ENCODE results near the gene KIAA0825.

KIAA0825 gene

DNA sequence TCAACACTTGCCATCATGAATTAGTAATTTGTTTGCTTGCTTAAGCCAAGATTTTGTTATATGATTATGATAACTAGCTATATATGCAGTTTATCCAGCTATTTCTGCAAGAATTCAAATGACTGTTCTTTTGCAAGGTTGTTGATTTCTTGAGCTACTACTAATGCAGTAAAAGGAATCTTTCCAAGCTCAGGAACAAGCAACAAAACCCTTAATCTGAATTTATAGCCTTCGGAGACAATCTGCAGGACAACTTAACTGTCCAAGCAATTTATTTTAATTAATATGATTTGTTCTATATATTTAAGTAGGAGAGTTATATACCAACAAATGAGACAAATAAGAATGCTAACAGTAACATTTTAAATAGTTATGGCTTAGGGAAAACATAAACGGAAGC, 450.3 kb downstream of the KIAA0825 start:
- H3K4me1 ChIP-seq (ENCODE audit: insufficient read depth, low read length, severe bottlenecking) = no peaks in the 10 kb centered on the region
- no peaks in the 10 kb centered on the region for H3K9me2 ChIP-seq (ENCODE audit: low read depth, low read length)
- no peak overlapping the region for H3K9ac ChIP-seq (ENCODE audit: low read length)
- no peak overlapping the region for H2AFZ ChIP-seq (ENCODE audit: low read length)
- H3K4me2 ChIP-seq (ENCODE audit: low read length) = no peak overlapping the region
- no peak overlapping the region for H3K4me3 ChIP-seq (ENCODE audit: low read depth, low read length, poor library complexity, severe bottlenecking)
- H4K20me1 ChIP-seq (ENCODE audit: insufficient read depth, low read length) = no peaks in the 10 kb centered on the region
- no peaks in the 10 kb centered on the region for H3K27me3 ChIP-seq (ENCODE audit: insufficient read depth, low read length)
- no peak overlapping the region for H3K27ac ChIP-seq (ENCODE audit: low read depth, low read length, poor library complexity, severe bottlenecking)
- H3F3A ChIP-seq (ENCODE audit: insufficient read depth, low read length) = no peaks in the 10 kb centered on the region
- H3K9me3 ChIP-seq (ENCODE audit: low read length) = no peaks in the 10 kb centered on the region
- TF ChIP-seq EZH2 (IDR thresholded peaks at IDR 0.05; ENCODE audit: borderline replicate concordance, low read length) (no peak), CTCF (IDR thresholded peaks at IDR 0.05; ENCODE audit: low read length) (no peak)
- no peaks in the 10 kb centered on the region for H3K79me2 ChIP-seq (ENCODE audit: insufficient read depth, low read length)
- no peaks in the 10 kb centered on the region for H3K36me3 ChIP-seq (ENCODE audit: insufficient read depth, low read length)

DNA sequence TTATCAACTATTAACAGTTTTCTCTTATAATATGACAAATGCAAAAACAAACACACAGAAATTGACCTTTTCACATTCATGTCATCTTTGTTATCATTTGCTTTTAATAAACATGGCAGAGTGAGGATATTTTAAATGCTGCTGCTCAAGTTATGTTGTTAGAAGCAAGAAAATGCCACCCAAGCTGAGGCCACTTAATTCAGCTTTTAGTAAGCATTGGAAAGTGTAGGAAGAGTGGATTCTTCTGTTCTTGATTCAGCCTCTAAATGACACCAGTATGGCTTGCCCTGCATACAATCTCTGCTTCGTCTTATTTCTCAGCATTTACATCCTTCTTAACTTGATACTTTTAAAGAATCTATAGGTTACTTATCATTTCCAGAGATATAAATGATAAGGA, 456.6 kb downstream of the KIAA0825 start:
- no peak overlapping the region for H3K27ac ChIP-seq (ENCODE audit: low read depth, low read length, poor library complexity, severe bottlenecking)
- no peaks in the 10 kb centered on the region for H3K36me3 ChIP-seq (ENCODE audit: insufficient read depth, low read length)
- no peak overlapping the region for H3K9ac ChIP-seq (ENCODE audit: low read length)
- H3K4me3 ChIP-seq (ENCODE audit: low read depth, low read length, poor library complexity, severe bottlenecking) = no peak overlapping the region
- no peaks in the 10 kb centered on the region for H3F3A ChIP-seq (ENCODE audit: insufficient read depth, low read length)
- H3K4me1 ChIP-seq (ENCODE audit: insufficient read depth, low read length, severe bottlenecking) = no peaks in the 10 kb centered on the region
- H3K9me3 ChIP-seq (ENCODE audit: low read length) = no peaks in the 10 kb centered on the region
- H3K27me3 ChIP-seq (ENCODE audit: insufficient read depth, low read length) = no peaks in the 10 kb centered on the region
- no peaks in the 10 kb centered on the region for H3K79me2 ChIP-seq (ENCODE audit: insufficient read depth, low read length)
- H4K20me1 ChIP-seq (ENCODE audit: insufficient read depth, low read length) = no peaks in the 10 kb centered on the region
- no peak overlapping the region for H2AFZ ChIP-seq (ENCODE audit: low read length)
- no peaks in the 10 kb centered on the region for H3K9me2 ChIP-seq (ENCODE audit: low read depth, low read length)
- TF ChIP-seq CTCF (IDR thresholded peaks at IDR 0.05; ENCODE audit: low read length) (no peak), EZH2 (IDR thresholded peaks at IDR 0.05; ENCODE audit: borderline replicate concordance, low read length) (no peak)
- no peak overlapping the region for H3K4me2 ChIP-seq (ENCODE audit: low read length)

DNA sequence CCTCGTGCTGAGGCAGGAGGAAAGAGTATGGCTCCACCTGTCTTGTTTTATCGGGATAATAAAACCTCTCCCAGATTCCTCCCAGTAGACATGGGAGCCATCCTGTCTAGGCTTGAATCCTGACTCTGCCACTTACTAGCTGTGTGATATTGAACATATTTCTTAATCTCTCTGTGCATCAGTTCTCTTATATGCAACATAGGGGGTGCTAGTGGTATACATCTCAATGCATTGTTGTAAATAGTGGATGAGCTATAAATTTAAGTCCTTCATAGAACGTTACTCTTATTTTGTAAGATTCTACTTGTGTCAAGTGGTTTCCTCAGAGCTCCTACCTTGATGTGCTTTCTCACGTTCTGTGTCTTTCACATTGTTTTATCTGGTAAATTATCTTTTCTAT, 459.3 kb downstream of the KIAA0825 start:
- no peaks in the 10 kb centered on the region for H4K20me1 ChIP-seq (ENCODE audit: insufficient read depth, low read length)
- H3K27ac ChIP-seq (ENCODE audit: low read depth, low read length, poor library complexity, severe bottlenecking) = no peak overlapping the region
- H3F3A ChIP-seq (ENCODE audit: insufficient read depth, low read length) = no peaks in the 10 kb centered on the region
- no peaks in the 10 kb centered on the region for H3K9me3 ChIP-seq (ENCODE audit: low read length)
- H3K36me3 ChIP-seq (ENCODE audit: insufficient read depth, low read length) = no peaks in the 10 kb centered on the region
- no peaks in the 10 kb centered on the region for H3K27me3 ChIP-seq (ENCODE audit: insufficient read depth, low read length)
- H3K4me2 ChIP-seq (ENCODE audit: low read length) = no peak overlapping the region
- TF ChIP-seq EZH2 (IDR thresholded peaks at IDR 0.05; ENCODE audit: borderline replicate concordance, low read length) = no peak
- peak; percentile 28; the same call in 1 of the 2 replicates for TF ChIP-seq CTCF (IDR thresholded peaks at IDR 0.05; ENCODE audit: low read length)
- no peak overlapping the region for H2AFZ ChIP-seq (ENCODE audit: low read length)
- H3K9me2 ChIP-seq (ENCODE audit: low read depth, low read length) = no peaks in the 10 kb centered on the region
- no peaks in the 10 kb centered on the region for H3K4me1 ChIP-seq (ENCODE audit: insufficient read depth, low read length, severe bottlenecking)
- H3K79me2 ChIP-seq (ENCODE audit: insufficient read depth, low read length) = no peaks in the 10 kb centered on the region
- H3K9ac ChIP-seq (ENCODE audit: low read length) = no peak overlapping the region
- no peak overlapping the region for H3K4me3 ChIP-seq (ENCODE audit: low read depth, low read length, poor library complexity, severe bottlenecking)
